HG03442 (cell line): Measurements from ENCODE around the gene ENGASE.
A peak's percentile ranks its signal among the peaks of the same experiment; 100 is the strongest.
"Not testable (repeated sequence)": the region's sequence is repeated elsewhere in the genome, so short reads cannot be mapped to it uniquely, and the experiment has no call there.

Source experiments
- ATAC-seq: cut with Tn5 transposase; IDR thresholded peaks from one replicate; pipeline ENCODE4 v1.9.1; 2021; ENCODE audit warnings: mild to moderate bottlenecking, moderate library complexity; ENCODE audit not compliant: unreplicated experiment

ENGASE gene

GRCh38 chr17:79052131-79052530, 22.5 kb upstream of the ENGASE start:
- ATAC-seq, result no peak

DNA sequence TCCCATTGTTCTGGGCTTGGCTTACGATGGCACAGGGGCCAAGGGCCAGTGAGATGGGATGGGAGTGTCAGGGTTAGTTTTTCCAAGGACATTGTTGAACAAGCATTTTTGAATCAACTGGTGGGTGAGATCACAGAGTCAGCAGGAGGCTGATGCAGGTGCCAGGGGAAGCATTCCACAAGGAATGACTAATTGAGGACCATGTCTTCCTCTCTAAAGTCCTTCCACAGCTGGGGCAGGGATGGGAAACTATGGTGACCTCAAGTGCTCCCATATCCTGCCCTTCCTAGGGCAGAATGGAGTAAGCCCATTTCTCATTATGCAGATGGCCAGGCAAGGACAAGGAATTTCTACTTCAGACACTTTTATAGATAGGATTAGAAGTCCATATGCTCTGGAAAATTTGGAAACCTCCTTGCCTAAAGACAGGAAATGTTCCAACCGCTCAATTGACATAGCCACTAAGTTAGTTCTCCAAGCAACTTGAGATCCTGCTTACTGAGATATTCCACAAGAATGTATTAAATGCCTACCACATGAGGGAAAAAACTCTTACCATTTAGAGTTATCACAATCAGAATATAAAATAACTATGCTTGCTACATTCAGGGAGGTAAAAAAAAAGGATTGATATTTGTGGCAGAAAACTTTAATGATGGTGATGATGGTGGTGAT, 21.2 kb upstream of the ENGASE start:
- no peak for ATAC-seq

GRCh38 chr17:79054200-79054960, 20.2 kb upstream of the ENGASE start:
- no peak for ATAC-seq

DNA sequence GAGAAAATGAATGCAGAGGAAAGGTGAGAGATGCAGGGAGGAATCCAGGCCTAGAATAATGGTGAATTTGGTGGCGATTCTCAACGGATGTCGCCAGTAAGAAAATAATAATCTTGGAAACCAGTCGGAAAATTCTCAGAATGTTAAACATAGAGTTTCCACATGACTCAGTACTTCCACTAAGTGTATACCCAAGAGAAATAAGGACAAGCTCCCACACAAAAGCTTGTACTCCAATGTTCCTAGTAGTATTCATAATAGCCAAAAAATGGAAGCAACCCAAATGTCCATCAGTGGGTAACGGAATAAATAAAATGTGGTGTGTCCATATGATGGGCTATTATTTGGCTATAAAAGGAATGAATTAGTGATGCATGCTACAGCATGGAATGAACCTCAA, 19.4 kb upstream of the ENGASE start:
- ATAC-seq, result no peak

- ATAC-seq, result no peak
Observed at GRCh38 chr17:79057737-79058385, 16.8 kb upstream of the ENGASE start.

DNA sequence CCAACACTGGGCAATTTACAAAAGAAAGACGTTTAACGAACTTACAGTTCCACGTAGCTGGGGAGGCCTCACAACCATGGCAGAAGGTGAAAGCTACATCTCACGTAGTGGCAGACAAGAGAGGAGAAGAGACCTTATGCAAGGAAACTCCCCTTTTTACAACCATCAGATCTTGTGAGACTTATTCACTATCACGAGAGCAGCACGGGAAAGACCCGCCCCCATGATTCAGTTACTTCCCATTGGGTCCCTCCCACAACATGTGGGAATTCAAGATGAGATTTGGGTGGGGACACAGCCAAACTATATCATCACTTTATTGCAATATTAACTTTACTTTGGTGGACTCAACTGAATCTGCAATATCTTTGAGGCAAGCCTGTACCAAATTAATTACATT, 11.9 kb upstream of the ENGASE start:
- no peak for ATAC-seq

DNA sequence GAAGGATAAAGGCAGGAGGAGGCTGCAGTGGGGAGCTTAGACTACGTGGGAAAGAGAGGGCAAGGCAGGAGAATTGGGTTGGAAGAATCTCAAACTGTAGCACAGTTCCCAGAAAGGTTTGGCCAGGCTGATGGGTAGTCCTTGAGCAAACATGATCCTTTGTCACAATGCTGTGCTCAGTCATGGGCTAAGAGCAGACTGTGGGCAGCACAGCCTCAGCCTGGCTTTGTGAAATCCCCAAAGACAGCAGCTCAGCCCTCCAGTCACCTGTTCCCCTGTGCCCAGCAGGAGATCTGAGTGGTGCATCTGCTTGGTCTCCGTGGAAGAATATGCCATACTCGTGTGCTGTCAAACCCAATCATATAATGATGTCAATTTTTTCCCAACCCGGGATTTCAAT, 10.6 kb upstream of the ENGASE start:
- ATAC-seq, result no peak

DNA sequence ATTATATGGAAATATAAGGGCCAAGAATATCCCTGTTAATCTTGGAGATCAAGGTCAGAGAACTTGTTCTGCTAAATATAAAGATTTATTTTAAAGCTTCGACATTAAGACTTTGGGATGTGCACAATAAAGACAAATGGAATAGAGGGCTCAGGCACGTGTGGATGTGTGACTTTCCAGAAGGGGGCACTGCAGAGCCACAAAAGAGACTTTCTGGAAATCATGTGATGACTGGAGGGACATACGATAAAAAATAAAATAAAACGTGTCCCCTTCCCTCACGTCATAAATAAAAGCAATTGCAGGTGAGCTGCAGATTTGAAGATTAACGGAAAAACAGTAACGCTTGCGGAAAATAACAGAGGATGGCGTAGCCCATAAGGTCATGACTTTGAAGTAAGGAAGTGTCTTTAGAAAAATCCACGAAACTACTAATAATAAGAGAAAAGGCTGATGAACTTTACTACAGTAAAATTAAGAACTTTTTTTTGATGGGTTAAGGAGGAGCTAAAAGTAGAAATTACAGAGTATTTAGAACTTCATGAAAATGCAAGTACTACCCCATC, 9.4 kb upstream of the ENGASE start:
- no peak for ATAC-seq

- ATAC-seq, result no peak
Observed at GRCh38 chr17:79066963-79067362, 7.7 kb upstream of the ENGASE start.

DNA sequence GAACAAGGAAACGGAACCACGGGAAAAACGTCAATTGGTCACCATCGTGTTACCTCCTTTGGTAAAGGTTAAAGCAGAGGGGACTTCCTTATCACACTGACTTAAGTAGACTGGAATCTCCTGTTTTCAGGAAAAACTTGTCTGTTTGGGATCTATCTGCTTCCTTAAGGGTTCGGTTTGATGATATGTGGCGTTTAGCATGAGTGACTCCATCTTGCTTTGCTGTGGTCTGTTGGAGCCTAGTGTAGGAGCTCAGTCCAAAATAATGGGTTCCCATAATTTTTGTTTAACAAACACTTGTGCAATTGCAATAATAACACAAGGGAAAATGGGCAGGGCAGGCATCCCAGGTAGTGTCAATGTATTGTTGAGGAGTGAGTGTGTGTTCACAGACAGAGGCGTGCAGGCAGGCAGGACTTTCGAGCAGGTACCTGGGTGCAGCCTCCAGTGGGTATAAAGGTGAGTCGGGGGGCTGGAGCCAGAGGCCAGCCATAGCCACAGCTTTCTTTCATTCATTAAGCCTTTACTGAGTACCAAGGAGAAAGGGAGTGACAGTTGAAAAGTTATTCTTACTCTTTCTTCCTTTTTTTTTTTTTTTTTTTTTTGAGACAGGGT, 4.3 kb upstream of the ENGASE start:
- no peak for ATAC-seq

DNA sequence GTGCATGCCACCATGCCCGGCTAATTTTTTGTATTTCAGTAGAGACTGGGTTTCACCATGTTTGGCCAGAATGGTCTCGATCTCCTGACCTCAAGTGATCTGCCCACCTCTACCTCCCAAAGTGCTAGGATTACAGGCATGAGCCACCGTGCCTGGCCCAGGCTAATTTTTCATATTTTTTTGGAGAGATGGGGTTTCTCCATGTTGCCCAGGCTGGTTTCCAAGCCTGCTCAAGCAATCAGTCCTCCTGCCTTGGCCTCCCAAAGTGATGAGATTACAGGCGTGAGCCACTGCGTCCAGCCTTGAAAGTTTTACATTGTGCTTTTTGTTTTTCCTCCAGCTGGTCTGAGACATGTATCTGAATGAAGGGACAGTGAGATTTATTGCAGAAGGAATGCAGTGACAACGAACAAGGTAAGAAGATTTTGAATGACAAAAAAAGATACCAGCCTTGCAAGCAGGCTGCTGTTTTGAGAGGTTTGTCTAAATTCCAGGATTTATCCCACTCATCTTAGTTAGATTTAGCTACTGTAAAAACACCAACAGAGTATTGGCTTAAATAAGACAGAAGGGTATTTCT, 3.4 kb upstream of the ENGASE start:
- no peak for ATAC-seq

GRCh38 chr17:79072544-79072943, 2.1 kb upstream of the ENGASE start:
- no peak for ATAC-seq

DNA sequence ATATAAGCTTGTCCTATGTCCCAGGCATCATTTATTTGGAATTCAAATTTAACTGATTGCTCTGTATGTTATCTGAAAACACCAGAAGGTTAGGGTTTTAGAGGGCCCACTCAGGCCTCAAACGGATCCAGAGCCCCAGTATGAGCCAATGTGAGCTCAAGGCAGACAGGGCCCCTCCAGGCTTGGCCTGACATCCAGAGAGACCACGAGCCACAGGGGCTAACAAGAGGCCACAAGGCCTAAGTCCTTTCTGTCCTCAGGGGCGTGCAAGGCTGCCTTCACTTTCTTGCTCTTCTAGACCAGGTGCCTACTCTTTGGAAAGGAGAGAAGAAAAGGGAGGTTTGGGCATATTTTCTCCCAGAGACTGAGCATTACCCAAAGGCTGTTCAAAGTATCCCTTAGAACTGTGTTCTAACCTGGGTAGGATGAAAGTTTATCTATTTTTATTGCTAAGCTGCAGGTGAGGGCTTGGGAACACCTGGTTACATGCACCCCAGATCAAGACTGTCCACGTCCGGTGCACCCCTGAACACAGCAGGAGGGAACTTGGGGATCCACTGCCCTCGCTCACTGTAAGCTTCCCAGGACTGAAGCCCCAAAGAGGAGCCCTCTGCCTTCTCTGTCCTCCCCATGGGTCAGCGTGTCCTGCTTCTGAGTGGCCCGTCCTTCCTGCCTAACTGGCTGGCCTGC, 1.5 kb upstream of the ENGASE start:
- no peak for ATAC-seq

DNA sequence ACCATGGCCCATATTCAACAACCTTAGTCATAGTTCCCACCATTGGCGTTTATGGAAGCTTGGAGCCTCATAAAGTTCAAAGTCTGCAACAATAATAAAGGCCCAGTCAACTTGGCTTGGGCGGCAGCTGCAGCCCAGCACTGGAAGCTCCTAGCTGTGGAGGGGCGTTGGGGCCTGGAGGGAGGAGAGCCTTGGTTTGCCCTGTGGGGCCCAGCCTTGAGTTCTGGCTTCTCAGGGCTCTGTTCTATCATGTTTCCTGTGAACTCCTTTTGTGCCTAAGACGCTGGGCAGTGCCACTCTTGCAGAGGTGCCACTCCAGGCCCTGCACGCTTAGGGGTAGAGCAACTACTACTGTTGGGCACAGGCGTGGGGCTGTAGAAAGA, 927 bp upstream of the ENGASE start:
- no peak for ATAC-seq

DNA sequence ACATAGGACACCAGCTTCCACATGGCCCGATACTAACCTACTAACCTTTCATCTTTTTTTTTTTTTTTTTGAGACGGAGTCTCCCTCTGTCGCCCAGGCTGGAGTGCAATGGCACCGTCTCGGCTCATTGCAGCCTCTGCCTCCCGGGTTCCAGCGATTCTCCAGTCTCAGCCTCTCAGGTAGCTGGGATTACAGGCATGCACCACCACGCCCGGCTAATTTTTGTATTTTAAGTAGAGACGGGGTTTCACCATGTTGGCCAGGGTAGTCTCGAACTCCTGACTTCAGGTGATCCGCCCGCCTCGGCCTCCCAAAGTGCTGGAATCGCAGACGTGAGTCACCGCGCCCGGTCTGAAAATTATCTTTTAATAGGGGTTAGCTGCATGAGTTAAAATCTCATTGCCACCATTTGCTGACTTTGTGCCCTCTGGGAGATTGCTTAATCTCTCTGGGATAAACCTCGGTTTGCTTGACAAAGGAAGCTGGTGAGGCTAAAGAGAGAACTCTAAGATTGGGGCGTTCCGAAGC, 439 bp upstream of the ENGASE start:
- not testable (repeated sequence) for ATAC-seq

DNA sequence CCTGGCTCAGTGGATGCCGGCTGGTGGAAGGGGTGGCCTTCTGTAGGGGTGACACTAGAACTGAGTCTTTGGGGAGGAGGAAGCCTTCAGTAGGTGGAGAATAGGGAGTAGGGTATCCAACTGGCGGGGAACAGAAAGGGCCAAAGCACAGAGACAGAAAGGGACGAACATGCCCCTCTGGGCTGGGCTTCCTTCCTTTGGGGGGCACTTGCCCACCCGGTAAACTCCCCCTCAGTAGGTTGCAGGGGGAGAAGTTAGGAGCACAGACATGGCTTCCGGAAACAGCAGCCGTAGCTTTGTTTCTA, 774 bp downstream of the ENGASE start:
- ATAC-seq, result peak; percentile 11

DNA sequence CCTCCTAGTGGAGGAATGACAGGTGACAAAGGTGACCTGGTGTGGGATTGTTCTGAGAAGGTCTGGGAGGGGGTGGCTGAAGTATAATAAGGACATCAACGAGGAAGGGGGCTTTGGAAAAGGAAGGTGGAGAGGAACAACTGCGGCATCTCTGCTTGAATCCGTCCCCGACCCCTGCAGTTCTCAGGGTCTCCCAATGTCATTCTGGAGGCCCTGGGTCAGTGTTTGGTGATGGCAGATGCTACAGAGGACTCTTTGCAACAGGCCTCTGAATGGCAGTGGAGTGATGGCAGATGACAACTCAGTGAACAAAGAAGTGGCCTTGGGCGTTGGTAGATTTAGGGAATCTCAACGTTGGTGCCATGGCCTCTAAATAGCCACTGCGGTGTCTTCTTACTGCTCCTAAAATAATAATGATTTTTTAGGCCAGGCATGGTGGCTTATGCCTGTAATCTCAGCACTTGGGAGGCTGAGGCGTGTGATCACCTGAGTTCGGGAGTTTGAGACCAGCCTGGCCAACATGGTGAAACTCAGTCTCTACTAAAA, 1.3 kb downstream of the ENGASE start:
- ATAC-seq, result no peak

GRCh38 chr17:79077587-79077986, 3.0 kb downstream of the ENGASE start:
- ATAC-seq, result no peak

DNA sequence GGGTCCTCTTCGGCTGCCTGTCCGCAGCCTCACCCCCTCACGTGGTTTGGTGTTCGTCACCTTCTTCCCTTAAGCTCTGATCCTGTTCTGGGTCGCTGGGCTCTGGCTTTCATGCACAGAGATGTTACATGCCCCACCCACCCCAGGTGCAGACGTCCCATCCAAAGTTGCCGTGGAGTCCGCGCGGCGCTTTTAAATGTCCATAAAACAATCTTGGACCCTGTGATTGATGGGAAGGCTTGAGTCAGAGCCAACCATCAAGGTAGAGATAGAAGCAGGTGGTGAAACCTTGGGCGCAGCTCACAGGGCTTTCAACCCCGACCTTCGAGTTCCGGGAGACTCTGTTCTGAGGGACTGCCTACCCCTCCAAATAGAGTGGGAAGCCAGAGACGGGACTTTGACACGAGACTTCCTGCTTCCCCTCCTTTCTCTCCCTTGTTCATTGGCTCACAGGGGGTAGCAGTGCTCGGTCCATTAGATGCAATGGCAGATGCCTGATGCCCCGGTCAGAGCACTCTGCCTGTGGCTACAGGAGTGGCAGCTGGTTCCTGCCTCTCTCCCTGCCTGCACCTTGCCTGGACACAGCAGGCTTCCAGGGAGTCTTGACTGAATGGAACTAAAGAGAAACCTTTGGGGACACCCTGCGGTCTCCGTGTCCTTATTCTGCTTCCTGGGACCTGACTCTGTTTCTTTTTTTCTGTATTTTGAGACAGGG, 4.0 kb downstream of the ENGASE start:
- ATAC-seq, result no peak
